Activated T-cell treated with anti-CD3 and anti-CD28 coated beads for 1 hour (primary cell): ENCODE data around the gene ACTR1A.
"Not testable (repeated sequence)": the region's sequence is repeated elsewhere in the genome, so short reads cannot be mapped to it uniquely, and the experiment has no call there.

Experiments
- DNase-seq: peaks from one replicate; pipeline ENCODE4 v3.0.0-alpha.2; 2020; ENCODE audit warnings: low read depth

Gene ACTR1A

GRCh38 chr10:102484021-102484420 lies 18.5 kb downstream of the ACTR1A start:
- no peak for DNase-seq

GRCh38 chr10:102480396-102480795 lies 22.1 kb downstream of the ACTR1A start:
- no peak for DNase-seq

- DNase-seq: no peak
Measured at GRCh38 chr10:102479651-102480050, 22.9 kb downstream of the ACTR1A start.

GRCh38 chr10:102476466-102477141 lies 25.9 kb downstream of the ACTR1A start:
- DNase-seq: no peak

GRCh38 chr10:102475451-102476040 lies 27.0 kb downstream of the ACTR1A start:
- no peak for DNase-seq

GRCh38 chr10:102473445-102474331 lies 28.8 kb downstream of the ACTR1A start:
- peak; percentile 13 for DNase-seq

- DNase-seq: no peak
Measured at GRCh38 chr10:102470579-102471546, 31.6 kb downstream of the ACTR1A start.

- DNase-seq: no peak
Measured at GRCh38 chr10:102468683-102469082, 33.8 kb downstream of the ACTR1A start.

- no peak for DNase-seq
Measured at GRCh38 chr10:102467971-102468438, 34.5 kb downstream of the ACTR1A start.

- no peak for DNase-seq
Measured at GRCh38 chr10:102467318-102467717, 35.2 kb downstream of the ACTR1A start.

- no peak for DNase-seq
Measured at GRCh38 chr10:102465466-102465865, 37.0 kb downstream of the ACTR1A start.

GRCh38 chr10:102463983-102464382 lies 38.5 kb downstream of the ACTR1A start:
- no peak for DNase-seq

- no peak for DNase-seq
Measured at GRCh38 chr10:102462512-102463054, 39.9 kb downstream of the ACTR1A start.

- peak; percentile 93 for DNase-seq
Measured at GRCh38 chr10:102461187-102462054, 41.1 kb downstream of the ACTR1A start.

GRCh38 chr10:102460836-102461186 lies 41.7 kb downstream of the ACTR1A start:
- DNase-seq: no peak

- no peak for DNase-seq
Measured at GRCh38 chr10:102458656-102459055, 43.9 kb downstream of the ACTR1A start.

- DNase-seq: no peak
Measured at GRCh38 chr10:102457591-102458150, 44.8 kb downstream of the ACTR1A start.

- DNase-seq: no peak
Measured at GRCh38 chr10:102455893-102456471, 46.5 kb downstream of the ACTR1A start.

- not testable (repeated sequence) for DNase-seq
Measured at GRCh38 chr10:102454662-102455487, 47.6 kb downstream of the ACTR1A start.
